A673 (cell line): ENCODE data around the gene ZDHHC19.

Experiments used
- EZH2 ChIP-seq: fragments of 200-600 bp; sonication (generic); IDR thresholded peaks from 2 replicates; pipeline ENCODE4 v1.6.1; 2017; ENCODE audit warnings: borderline replicate concordance, low read depth, mild to moderate bottlenecking, mixed read lengths, antibody characterized with exemption, low read length; ENCODE audit not compliant: poor library complexity, severe bottlenecking
- TF ChIP-seq, protein P1 (sequence below): fragments of 300-800, 200-600 bp; sonication (generic); conservative IDR thresholded peaks from 2 replicates; pipeline ENCODE4 v1.5.1; 2017; ENCODE audit warnings: low read depth, mild to moderate bottlenecking, antibody characterized with exemption, low read length, moderate library complexity, mixed read lengths

- no peak for TF ChIP-seq EZH2
- TF ChIP-seq, protein P1, sequence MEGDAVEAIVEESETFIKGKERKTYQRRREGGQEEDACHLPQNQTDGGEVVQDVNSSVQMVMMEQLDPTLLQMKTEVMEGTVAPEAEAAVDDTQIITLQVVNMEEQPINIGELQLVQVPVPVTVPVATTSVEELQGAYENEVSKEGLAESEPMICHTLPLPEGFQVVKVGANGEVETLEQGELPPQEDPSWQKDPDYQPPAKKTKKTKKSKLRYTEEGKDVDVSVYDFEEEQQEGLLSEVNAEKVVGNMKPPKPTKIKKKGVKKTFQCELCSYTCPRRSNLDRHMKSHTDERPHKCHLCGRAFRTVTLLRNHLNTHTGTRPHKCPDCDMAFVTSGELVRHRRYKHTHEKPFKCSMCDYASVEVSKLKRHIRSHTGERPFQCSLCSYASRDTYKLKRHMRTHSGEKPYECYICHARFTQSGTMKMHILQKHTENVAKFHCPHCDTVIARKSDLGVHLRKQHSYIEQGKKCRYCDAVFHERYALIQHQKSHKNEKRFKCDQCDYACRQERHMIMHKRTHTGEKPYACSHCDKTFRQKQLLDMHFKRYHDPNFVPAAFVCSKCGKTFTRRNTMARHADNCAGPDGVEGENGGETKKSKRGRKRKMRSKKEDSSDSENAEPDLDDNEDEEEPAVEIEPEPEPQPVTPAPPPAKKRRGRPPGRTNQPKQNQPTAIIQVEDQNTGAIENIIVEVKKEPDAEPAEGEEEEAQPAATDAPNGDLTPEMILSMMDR, result no peak
Observed at GRCh38 chr3:196232154-196232881, 21.1 kb upstream of the ZDHHC19 start.
